NT2/D1 (cell line): ENCODE measurements around the gene PIEZO1.
"Not testable (repeated sequence)": the region's sequence is repeated elsewhere in the genome, so short reads cannot be mapped to it uniquely, and the experiment has no call there.

Source experiments
- DNase-seq: peaks from one replicate; pipeline ENCODE4 v3.0.0-alpha.2; 2011; ENCODE audit warnings: low read depth, low spot score
- H3K27me3 ChIP-seq: 2 replicates; pipeline ENCODE4 v1.6.0; 2011; ENCODE audit warnings: mild to moderate bottlenecking; ENCODE audit not compliant: insufficient read length, insufficient read depth
- H3K36me3 ChIP-seq: 2 replicates; pipeline ENCODE4 v1.6.1; 2011; ENCODE audit warnings: mild to moderate bottlenecking, low read length, mixed read lengths; ENCODE audit not compliant: insufficient read depth, insufficient read length
- H3K4me1 ChIP-seq: 2 replicates; pipeline ENCODE4 v1.5.1; 2011; ENCODE audit not compliant: insufficient read depth, insufficient read length
- H3K4me3 ChIP-seq: 2 replicates; pipeline ENCODE4 v1.5.1; 2011; ENCODE audit warnings: low read depth; ENCODE audit not compliant: insufficient read length
- H3K9ac ChIP-seq: 2 replicates; pipeline ENCODE4 v1.6.0; 2011; ENCODE audit warnings: low read depth; ENCODE audit not compliant: insufficient read length
- H3K9me3 ChIP-seq: 2 replicates; pipeline ENCODE4 v1.5.1; 2011; ENCODE audit warnings: mild to moderate bottlenecking, low read length; ENCODE audit not compliant: insufficient read depth
- SUZ12 ChIP-seq: IDR thresholded peaks from 2 replicates; pipeline ENCODE4 v1.6.1; 2011; ENCODE audit not compliant: insufficient read length, insufficient read depth; ENCODE audit errors: extremely low read depth
- YY1 ChIP-seq: IDR thresholded peaks from 2 replicates; pipeline ENCODE4 v1.6.1; 2011; ENCODE audit not compliant: insufficient read length, insufficient read depth
- ZNF274 ChIP-seq: IDR thresholded peaks from 2 replicates; pipeline ENCODE4 v1.6.1; 2011; ENCODE audit warnings: mild to moderate bottlenecking, low read depth, low read length

PIEZO1 gene

DNA sequence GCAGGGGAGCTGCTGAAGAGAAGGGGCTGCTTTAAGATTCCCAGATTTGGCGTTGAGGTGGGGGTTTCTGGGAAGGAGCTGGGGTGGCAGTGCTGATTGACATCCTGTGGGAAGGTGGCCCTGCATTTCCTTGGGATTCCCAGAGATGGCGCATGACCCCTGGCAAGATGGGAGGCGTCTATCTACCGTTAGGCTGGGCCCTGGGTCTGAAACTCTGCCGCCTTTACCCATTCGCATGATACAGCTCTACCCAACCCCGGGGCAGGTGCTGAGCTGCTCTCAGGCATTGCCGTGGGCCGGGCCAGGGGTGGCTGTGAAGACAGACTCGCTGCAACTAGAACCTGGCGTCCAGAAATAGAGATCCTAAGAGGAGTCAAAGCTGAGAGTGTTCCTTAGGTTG lies 112.2 kb downstream of the PIEZO1 start:
- Histone ChIP-seq H3K9ac (peak overlapping the region; percentile 8), H3K4me1 (peaks cover 12% of the 10 kb centered on the region), H3K27me3 (no peaks in the 10 kb centered on the region), H3K36me3 (peaks cover 51% of the 10 kb centered on the region), H3K4me3 (no peak overlapping the region), H3K9me3 (no peaks in the 10 kb centered on the region)
- TF ChIP-seq YY1 (no peak), ZNF274 (no peak), SUZ12 (no peak)
- peak; percentile 46 for DNase-seq

DNA sequence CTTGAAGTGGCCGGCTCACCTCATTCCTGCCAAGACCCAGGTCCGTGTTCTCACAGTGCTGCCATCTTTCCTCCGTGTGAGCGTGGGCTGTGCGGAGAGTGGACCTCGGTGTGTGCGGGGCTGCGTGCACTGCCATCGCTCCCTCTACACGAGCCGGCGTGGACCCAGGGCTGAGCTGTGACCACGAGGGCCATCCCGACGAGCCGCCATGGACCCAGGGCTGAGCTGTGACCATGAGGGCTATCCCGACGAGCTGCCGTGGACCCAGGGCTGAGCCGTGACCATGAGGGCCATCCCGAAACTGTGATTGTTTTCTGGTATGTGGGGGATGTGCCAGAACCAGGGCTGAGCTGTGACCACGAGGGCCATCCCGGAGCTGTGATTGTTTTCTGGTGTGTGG lies 113.2 kb downstream of the PIEZO1 start:
- Histone ChIP-seq H3K9ac (no peak overlapping the region), H3K36me3 (peaks cover 49% of the 10 kb centered on the region), H3K27me3 (no peaks in the 10 kb centered on the region), H3K4me1 (peaks cover 6% of the 10 kb centered on the region), H3K4me3 (no peak overlapping the region), H3K9me3 (no peaks in the 10 kb centered on the region)
- no peak for TF ChIP-seq YY1
- TF ChIP-seq ZNF274 = no peak
- TF ChIP-seq SUZ12 = no peak
- no peak for DNase-seq

DNA sequence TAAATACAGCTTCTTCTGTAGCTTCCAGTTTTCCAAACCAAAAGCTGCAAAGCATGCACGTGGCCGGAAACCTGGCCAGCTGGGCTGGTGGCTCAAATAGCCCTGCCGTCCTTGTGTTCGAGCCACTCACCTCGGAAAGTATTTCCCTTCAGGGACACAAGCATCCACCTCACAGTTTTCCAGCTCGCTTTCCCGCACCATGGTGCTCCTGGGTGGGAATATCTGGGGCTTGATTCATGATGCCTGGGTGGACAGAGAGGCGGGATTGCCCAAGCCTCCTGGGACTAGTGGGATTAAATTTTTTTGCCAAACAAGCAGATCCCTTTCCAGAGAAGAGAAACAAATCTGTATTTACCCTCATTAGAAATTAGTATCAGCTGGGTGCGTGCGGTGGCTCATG lies 115.0 kb downstream of the PIEZO1 start:
- Histone ChIP-seq H3K27me3 (no peaks in the 10 kb centered on the region), H3K9ac (no peak overlapping the region), H3K9me3 (no peaks in the 10 kb centered on the region), H3K36me3 (peaks cover 37% of the 10 kb centered on the region), H3K4me1 (peaks cover 6% of the 10 kb centered on the region), H3K4me3 (no peak overlapping the region)
- TF ChIP-seq ZNF274 = no peak
- TF ChIP-seq SUZ12 = no peak
- DNase-seq = no peak

DNA sequence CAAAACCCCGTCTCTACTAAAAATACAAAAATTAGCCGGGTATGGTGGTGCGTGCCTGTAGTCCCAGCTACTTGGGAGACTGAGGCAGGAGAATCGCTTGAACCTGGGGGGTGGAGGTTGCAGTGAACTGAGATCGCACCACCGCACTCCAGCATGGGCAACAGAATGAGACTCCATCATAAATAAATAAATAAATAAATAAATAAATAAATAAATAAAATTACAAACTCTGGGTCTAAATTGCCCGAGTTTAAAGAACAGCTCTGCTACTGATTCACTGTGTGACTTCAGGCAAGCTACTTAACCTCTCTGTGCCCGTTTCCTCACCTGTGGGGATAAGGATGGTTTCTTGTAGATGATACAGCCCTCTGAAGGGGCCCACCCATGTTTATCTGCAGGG lies 115.5 kb downstream of the PIEZO1 start:
- not testable (repeated sequence) for H3K9me3 ChIP-seq, H3K9ac ChIP-seq, H3K4me3 ChIP-seq, H3K27me3 ChIP-seq, DNase-seq, H3K4me1 ChIP-seq
- peaks cover 34% of the 10 kb centered on the region for H3K36me3 ChIP-seq

DNA sequence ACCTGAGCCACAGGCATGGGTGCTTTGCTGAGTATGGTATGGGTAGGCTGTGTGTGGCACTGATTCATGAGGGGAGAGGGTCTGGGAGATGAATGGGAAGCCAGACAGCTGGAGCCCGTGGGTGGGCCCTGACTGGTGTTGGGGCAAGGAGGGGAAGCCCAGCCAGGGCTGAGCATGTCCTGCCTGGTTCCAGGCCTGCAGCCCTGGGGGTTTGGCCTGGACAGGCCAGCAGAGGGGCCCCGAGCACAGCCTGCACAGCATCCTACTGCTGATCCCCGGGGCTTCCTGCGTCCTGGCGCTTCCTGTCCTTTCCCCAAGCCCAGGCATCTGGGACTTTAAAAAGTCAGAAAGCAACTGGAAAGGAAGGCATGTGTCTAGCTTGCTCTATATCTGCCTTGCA lies 117.6 kb downstream of the PIEZO1 start:
- Histone ChIP-seq H3K9me3 (no peaks in the 10 kb centered on the region), H3K9ac (no peak overlapping the region), H3K36me3 (peaks cover 21% of the 10 kb centered on the region), H3K27me3 (no peaks in the 10 kb centered on the region), H3K4me3 (no peak overlapping the region), H3K4me1 (peaks cover 4% of the 10 kb centered on the region)
- no peak for DNase-seq
- TF ChIP-seq ZNF274 (no peak), YY1 (no peak), SUZ12 (no peak)

DNA sequence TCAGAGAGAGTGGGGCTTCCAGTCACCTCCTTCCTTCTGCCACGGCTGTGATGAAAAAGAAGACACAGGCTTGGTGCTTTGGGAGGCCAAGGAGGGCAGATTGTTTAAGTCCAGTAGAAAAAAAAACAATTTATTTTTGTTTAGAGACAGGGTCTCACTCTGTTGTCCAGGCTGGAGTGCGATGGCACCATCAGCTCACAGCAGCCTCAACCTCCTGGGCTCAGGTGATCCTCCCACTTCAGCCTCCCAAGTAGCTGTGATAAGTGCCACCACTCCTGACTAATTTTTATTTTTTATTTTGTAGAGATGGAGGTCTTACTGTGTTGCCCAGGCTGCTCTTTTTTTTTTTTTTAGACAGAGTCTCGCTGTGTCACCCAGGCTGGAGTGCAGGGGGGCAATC lies 119.5 kb downstream of the PIEZO1 start:
- TF ChIP-seq ZNF274 = no peak
- TF ChIP-seq YY1 = no peak
- no peak for TF ChIP-seq SUZ12
- H3K27me3 ChIP-seq = no peaks in the 10 kb centered on the region
- H3K9ac ChIP-seq = no peak overlapping the region
- H3K36me3 ChIP-seq = peaks cover 19% of the 10 kb centered on the region
- no peaks in the 10 kb centered on the region for H3K4me1 ChIP-seq
- DNase-seq = no peak
- H3K9me3 ChIP-seq = no peaks in the 10 kb centered on the region
- no peak overlapping the region for H3K4me3 ChIP-seq
